Activated T-cell treated with anti-CD3 and anti-CD28 coated beads, Interleukin-2, amount 50 U/mL, for 72 hours (primary cell): Measurements from ENCODE around the gene DNAJC25. TPM values are rescaled to one million over a fixed set of nuclear protein-coding genes. Genes with fewer than 3 reads are reported as not detected.

Experiments used
- total RNA-seq, 2 donors: library from RNA; stranded (reverse); gene quantifications; one replicate each; pipeline ENCODE4 v1.2.3, GENCODE V29; 2022

Gene DNAJC25
- total RNA-seq, 2 donors from 2014 or later: 3.6 to 5.4 TPM

Other genes starting within 250 kb of the DNAJC25 start
- 100 to 1,000 TPM; 100 to 118 TPM for gene ECPAS, start 147.0 kb upstream of the DNAJC25 start, total RNA-seq
- 1 to 10 TPM; 2.0 to 3.4 TPM for gene ZNF483, start 106.2 kb upstream of the DNAJC25 start, total RNA-seq
- 1 to 10 TPM; 1.3 to 3.0 TPM for gene PTGR1, start 31.7 kb upstream of the DNAJC25 start, total RNA-seq
- gene GNG10, start 30.3 kb downstream of the DNAJC25 start, total RNA-seq: 10 to 100 TPM; 17.2 to 24.7 TPM
- not detected for gene SHOC1, start 163.6 kb downstream of the DNAJC25 start, total RNA-seq